Measurements from ENCODE around the gene AKR1E2.

AKR1E2 gene

DNA sequence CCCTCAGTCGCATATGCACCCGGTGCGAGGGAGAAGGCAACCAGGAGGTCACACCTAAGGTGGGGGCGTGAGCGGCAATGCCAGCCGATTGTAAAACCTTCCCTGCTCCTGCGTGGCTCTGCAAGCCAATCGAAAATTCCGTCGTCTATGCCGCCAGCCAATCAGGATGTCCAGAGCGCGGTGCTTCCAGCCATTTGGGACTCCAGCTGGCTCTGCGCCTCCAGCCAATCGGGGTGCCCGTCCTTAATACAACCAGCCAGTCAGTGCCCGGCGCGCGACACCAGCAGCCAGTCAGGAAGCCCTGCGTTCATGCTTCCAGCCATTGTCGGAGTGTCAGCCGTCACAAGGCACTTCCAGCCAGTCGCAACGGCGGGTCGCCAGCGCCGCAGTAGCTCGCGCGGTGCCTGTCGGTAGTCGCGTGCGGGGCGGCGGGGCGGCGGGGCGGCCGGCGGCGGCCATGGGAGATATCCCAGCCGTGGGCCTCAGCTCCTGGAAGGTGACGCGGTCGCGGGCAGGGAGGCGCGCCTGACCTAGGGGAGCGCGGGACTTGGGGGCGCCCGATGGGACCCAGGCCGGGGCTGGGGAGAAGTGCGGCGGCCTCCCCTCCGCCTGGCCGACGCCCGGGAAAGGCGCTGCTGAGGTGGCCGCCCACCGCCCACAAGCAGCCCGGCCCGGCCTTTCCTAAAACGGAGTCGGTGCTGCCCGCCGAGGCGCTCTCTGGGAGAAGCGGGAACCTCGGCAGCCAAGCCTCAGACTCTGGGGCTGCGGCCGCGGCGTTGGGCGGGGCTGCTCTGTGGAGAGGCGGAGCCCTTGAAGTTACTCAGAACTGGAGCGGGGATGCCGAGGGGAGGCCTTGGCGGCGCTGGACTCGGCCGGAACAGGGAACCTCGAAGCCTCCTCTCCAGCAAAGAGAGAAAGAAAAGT lies at the start of gene AKR1E2:
TSS of gene AKR1E2 (plus strand) at position 340 of the 924 bp plus-strand sequence. CDS start at position 458, 118 bp downstream.
- peak; percentile 93 for DNase-seq

DNA sequence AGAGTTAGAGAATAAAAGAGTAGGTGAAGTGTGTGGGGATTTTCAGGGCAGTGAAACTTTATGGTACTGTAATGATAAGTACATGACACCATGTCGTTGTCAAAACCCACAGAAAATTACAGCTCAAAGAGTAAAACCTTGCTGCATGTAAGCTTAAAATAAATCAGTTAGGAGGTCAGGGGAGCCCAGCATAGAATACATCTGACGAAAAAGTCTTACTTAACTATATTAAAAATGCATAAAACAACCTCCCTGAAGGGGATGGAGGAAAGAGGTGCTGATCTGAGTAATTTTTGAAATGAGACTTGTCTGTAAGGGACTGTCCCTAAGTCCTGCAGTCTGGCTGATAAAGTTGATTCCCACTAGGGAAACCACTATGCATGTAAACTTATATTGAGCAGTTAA lies 49.8 kb upstream of the AKR1E2 start:
- no peak for DNase-seq

DNA sequence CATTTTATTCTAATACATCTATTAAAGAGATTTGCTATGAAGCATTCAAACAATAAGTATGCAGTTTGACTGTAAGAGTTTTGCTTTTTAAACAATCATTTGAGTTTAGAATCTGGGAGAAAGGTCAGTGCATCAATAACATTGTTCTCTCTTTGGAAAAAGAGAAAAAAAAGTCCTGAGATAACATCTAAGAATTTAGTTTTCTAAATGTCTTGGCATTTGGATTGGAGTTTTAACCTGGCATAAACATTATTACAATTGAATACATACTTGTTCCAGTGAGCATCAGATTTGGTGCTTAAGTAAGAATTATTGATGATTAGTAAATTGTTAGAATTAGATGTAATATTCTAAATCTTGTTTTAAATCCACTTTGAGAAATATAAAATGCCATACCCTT lies 47.2 kb upstream of the AKR1E2 start:
- DNase-seq: no peak

DNA sequence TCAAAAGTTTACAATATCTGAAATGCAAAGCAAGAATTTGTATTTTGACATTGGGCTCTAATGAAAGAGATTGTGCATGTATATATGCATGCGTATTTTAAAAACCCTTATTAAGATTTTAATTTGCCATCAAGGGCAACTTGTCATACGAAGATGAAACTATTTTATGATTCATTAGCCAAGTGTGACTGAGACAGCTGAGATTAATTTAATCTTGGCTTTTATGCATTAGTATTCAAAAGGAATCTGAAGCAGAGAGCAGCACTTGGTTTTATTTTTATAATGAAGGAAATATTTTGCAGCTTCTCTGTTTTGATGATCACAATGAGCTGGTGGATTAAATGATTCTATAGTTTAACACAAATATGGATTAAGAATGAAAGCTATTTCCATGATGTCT lies 45.9 kb upstream of the AKR1E2 start:
- no peak for DNase-seq

DNA sequence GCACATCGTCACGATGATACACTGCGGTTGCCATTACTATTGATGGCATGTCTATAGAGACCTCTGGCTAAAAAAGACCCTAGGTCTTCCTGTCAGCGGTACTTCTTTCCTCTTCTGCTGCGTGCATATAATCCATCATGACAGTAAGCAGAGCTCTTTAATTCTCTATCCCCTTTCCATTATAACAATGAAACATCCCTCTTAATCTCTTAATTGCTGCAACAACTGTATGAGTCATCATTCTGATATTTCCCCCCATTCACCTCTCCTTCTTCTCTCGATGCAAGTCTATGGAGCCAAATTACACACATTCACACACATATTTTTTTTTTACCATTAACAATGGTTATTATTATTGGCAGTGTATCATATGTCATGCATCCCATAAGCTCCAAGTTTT lies 45.2 kb upstream of the AKR1E2 start:
- DNase-seq: no peak

DNA sequence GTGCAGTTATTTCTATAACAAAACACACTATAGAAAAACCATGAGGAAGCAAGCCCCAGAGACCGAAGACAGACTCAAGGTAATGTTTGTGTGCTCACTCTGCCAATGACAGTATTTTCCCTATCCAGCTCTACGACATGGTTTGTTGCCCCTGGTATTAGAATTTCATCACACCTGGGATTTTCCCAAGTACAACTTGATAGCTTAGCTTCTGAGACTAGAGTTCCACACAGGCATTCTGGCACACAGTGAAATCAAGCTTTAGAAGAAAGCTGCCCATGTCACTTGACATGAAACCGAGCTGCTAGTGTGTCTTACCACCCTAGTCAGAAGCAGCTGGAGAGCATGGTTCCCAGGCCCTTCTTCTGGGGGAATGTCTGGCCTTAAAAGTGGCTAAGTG lies 44.1 kb upstream of the AKR1E2 start:
- DNase-seq: no peak

DNA sequence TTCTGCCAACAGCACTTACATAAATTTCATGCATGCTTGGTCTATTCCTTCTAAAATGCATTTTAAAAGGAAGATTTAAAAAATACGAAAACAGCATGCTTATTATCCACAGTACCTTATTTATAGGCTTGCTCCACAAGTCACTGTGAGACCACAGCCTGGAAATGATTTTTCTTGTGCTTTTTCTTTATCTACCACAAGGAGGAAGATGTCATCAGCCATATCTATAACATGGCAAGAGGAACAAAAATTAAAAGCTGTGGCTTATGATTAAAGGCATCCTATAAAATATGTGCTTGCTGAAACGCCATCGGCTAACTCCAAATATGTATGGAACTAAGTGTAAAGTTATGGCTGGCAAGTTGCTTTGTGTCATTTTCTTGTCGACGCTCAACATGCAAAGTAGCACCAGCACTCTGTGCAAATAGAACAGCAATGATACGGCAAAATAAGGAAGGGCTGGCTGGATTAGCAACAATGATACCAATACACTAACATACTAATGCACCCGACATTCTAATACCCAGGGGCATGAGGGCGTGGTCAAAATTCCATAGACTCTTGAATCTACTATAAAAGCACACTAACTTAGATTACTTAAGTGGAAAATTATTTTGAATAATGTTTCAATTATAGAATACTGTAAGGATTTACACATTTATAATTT lies 41.2 kb upstream of the AKR1E2 start:
- DNase-seq: no peak

DNA sequence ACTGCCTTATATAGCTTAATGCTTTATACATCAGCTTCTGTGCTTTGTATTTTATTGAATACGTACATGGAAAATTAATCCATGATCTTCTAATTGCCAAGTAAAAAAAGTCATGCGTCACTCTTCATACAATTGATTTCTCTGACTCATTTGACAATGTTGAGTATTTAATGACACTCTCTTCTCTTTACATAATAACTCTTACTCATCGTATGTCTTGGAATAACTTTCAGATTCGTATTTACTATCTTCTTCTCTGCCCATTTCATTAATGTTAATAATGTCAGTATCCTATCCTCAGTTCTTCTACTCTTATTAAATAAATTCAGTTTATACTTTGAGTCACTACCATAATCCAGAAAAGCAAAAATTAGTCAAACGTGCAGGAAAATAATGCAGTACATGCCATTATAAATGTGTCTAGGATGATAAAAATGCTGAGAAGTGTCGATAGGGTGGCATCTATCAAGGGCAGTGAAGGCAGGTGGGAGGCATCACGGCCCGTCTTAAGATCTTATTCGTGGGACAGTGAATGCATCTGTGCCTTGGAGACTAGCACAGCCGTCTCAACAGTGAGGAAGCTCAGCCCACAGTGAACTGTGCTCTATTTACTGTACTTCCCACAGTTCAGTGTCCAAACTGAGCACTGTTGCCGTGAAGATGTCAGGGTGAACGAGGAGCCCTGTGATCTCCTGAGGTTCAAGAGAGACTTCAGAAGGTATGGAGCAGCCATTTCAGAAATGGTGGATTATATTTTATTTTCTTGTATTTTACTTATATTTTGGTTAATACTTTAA lies 39.8 kb upstream of the AKR1E2 start:
- no peak for DNase-seq

DNA sequence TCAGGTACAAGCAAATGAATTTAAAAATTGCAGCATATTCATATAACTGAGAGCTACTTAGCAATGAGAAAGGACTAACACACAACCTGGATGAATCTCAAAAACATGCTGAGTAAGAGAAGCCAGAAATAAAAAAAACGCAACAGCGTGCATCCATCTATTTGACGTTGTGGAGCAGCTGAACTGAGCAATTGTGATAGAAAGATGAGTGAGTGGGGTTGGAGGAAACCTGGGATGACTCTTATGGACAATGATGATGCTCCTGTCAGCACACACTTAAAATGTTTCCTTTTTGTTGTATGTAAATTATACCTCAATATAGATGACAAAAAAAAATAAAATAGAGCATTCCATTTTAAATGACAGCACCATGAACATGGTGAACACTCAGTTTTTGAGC lies 36.0 kb upstream of the AKR1E2 start:
- DNase-seq: no peak

DNA sequence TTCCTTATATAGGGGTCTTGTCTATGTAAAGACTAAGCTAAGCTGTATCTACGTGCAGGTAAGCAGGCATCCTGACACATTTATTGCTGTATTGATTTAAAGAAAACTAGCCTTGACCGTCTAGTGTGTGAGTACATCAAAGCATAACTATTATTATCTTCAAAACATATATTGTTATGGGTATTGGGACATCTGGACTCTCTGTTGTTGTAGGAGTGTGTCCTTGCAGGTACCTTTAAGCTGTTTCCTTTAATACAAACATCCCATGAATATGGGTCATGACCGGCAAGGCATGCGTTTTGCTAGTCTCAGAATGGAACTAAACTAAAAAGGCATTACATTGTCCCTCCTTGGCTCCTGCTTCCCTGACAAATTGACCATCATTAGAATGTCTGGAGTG lies 35.1 kb upstream of the AKR1E2 start:
- no peak for DNase-seq

DNA sequence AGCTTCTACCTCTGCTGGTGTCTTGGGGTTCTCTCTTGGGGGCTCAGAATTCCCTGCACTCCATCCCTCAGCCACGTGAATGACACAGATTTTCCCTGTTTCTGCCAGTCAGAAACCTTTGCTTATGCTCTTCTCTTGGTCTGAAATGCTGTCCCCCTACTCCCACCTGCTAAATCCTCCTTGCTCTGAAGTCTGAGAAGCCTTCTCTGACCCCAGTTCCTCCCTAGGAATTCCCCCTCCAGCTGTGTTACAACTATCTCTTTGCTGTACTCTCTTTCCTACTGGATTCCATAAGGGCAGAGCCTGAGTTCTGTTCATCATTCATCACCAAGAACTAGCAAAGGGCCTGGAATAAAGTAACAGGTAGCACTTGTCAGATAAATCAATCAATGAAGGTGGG lies 33.6 kb upstream of the AKR1E2 start:
- no peak for DNase-seq

DNA sequence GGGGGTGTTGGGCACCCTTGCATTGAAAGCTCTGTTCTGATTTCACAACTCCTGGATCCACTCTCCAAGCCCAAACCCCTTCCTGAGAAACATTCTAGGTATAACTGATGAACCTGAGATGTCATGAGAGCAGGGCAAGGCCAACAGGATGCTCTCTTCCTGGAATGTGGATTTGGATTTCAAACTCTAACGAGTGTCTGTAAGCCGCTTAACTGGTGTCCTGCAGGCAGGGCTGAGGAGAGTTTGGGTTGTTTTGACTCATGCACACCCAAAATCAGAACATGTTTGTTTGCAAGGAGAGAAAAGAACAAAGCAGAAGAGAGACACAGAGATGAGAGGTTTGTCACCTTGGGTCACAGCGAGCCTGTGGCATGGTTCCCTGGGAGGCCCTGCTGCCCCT lies 24.6 kb upstream of the AKR1E2 start:
- DNase-seq: no peak

DNA sequence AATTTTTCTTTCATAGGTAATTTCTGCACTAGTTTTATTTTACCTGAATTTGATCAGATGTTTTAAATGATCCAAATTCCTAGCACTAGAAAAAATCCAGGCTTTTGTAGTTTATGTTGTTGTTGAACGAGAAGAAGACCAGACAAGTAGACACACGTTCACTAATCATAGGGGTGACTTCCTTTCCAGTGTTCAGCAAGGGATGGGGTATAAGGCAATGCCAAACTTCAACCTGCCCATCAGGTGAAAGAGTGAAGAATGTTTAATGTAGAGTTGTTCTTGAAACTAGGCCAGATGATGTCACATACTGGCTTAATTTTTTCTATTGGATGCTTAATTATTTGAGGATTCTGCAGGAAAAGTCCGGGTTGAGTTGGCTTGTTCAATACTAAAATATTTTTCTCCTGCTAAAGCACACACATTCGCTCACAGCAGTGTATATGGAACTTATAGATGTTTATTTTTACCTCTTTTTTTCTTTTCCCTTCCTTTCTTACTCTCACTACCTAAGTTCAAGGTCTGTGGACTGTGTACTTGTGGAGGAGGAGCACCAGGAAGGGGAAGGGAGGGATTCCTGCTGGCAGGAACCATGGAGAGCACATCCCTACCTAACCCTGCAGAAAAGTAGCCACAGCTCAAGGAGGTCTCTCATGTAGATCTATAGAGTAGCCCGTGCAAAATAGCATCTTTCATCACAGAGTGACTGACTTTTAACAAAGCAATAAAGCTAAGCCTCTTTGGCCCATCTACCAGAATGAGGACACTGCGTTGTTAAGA lies 23.1 kb upstream of the AKR1E2 start:
- no peak for DNase-seq

DNA sequence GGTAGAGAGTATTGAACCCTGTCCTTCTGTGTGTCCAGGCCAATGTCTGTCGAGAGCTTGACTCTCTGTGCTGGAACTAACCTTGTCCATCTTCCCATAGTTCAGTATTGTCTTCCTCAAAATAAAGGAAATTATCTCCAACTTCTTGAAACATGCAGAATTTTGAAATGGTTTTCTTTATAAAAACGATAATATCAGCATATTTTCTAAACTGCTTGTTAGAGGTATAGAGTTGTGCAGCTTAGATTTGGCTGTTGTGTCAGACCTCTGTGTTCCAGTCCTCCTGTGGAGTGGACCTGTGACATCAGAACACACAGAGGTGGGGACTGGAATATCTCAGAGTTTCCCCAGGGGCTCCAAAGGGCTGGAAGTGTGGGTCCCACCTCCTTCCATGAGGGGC lies 22.2 kb upstream of the AKR1E2 start:
- no peak for DNase-seq

DNA sequence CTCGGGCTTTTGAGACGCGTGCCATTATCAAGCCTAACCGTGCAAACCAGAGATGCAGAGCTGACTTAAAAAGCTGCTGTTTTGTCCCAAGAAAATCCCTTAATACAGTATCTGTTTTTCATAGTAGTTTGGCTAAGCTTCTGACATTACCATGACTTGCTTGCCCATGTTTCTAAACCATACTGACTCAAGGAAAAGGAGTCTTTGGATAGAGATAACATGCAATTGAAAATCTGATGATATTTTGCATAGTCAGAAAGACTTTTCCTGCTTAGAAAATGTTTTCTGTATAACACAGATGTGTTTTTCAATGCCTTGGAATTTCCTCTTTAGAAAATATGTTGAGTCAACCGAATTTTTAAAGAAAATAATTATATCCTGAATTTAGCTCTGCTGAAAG lies 21.5 kb upstream of the AKR1E2 start:
- DNase-seq: no peak

DNA sequence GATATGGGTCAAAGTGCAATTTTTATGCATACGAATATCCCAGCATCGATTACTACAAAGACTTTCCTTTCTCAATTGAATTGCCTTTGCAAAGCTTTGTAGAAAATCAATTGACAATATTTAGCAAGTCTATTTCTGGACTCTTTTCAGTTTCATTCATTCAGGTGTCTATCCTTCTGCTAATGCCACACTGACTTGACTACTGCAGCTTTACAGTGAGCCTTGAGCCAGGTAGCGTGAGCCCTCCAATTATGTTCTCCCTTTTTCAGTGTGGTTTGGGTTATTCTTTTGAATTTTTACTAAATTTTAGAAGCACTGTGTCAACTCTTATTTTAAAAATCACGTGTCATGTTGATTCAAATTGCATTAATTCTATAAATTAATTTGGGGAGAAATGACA lies 19.5 kb upstream of the AKR1E2 start:
- no peak for DNase-seq

DNA sequence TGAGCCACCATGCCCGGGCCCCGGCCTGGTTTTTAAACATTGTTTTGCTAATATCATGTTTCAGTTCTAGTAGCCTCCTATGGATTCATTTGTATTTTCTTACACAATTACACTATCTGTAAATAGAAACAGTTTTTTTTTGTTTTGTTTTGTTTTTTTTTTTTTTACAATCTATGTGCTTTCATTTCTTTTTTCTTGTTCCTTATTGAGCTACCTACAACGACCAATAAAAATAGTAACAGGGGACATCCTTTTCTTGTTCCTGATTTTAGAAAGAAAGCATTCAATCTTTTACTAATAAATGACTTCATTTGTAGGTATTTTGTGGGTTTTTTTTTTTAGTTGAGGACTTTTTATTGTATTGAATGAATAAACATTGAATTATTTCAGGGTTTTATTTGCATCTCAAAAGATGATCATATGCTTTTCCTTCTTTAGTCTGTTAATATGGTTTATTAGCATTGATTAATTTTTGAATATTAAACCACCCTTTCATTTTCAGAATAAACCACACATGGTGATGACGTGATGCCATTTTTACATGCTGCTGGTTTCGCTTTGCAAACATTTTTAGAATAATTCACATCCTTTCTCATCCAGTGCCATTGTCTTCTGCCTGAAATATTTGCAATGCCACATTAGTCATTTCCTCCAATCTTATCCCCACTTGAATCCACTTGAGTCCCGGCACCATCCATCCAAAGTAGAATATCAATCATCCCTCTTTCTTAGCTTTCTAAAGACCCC lies 18.1 kb upstream of the AKR1E2 start:
- DNase-seq: no peak

DNA sequence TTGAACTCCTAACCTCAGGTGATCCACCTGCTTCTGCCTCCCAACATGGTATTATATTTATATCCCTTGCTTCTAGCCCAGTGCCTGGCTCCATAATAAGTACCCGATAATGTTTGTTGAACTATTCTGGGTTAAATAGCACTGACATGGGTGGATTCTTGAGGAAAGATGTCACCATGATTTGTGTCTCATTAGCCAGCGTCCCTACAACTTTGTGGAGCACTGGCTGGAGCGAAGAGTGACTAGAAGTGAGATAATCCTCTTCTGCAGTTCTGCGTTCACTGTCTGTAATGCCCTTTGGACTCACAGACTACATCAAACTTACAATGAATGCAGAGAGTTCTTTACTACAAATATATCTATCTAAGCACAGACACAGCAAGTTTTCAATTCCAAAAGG lies 16.9 kb upstream of the AKR1E2 start:
- no peak for DNase-seq

DNA sequence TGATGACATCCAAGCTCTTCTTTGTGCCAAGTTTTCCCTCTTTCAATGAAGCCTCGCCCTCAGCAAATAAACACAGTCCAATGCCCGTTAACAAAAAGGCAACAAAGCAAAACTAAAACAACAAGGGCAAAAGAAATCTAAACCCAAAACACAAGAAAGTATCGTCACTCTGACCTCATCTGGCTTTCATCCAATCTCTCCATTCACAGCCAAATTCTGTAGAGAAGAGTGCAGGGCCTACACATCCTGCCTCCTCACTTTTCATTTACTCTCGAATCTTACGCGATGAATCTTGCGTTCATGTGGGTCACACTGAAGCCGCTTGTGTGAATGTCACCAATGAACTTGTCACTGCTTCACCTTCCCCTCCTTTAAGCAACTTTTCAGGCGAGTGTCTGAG lies 15.9 kb upstream of the AKR1E2 start:
- no peak for DNase-seq

DNA sequence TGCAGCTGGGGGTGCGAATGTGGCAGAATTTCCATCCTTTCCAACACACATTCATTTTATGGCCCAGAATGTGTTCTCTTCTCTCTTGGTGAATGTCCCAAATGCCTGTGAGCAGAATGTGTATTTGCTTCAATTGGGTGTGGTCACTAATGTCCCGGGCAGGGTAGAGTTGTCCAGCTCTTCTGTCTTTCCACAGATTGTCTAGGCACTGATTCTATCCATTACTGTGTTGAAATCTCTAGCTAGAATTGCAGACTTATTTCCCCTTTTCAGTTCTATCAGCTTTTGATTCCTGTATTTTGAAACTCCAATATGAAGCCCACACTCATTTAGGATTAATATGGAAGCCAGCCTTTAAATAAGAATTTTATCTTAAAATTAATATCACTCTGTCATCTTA lies 14.0 kb upstream of the AKR1E2 start:
- DNase-seq: no peak

DNA sequence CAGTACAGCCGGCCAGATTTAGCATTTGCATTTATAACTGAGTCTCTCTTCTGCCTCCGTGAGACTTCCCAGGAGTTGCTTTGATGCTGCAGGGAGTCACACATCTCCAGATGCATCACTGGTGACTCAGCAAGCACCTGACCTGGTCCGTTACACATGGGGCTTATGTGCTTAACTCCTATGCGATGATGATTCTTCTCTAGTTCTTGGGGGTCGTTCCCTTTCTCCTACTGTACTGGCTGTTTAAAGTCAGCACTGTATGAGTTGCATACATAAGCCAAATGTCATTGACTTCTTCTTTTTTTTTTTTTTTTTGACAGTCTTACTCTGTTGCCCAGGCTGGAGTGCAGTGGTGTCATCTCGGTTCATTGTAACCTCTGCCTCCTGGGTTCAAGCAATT lies 13.0 kb upstream of the AKR1E2 start:
- no peak for DNase-seq

DNA sequence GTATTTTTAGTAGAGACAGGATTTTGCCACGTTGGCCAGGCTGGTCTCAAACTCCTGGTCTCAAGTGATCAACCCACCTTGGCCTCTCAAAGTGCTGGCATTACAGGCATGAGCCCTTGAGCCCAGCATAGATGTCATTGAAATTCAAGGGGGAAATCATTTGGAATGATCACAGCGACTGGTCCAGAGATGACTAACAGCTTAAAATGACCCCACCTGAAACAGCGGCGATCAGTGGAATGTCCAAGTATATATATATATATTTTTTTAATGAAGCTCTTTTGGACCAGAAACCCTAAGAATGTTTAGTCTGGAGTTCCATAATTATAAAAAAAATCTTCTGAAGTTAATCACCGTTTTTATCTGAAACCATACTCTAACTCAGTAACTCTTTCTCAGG lies 12.5 kb upstream of the AKR1E2 start:
- no peak for DNase-seq

All from activated CD4-positive, alpha-beta T cell treated with anti-CD3 and anti-CD28 coated beads for 48 hours (primary cell).